ENCODE data around the gene F10. TPM values are rescaled to one million over a fixed set of nuclear protein-coding genes. Genes with fewer than 3 reads are reported as not detected.
A peak's percentile ranks its signal among the peaks of the same experiment; 100 is the strongest.

The F10 gene
- total RNA-seq, 1 experiment from 2014 or later: not detected

- peak overlapping the region; percentile 86 for H3K4me2 ChIP-seq (ENCODE audit: low read length)
- CTCF ChIA-PET: no interaction called here
- no TSS peak for BruUV-seq (replicated peaks)
Observed at GRCh38 chr13:113152691-113152983, 30.0 kb downstream of the F10 start.

GRCh38 chr13:113152984-113153809 lies 30.6 kb downstream of the F10 start:
- Histone ChIP-seq H3F3A (ENCODE audit: low read length, unreplicated experiment) (no peaks in the 10 kb centered on the region), H4K20me1 (ENCODE audit: low read length) (no peaks in the 10 kb centered on the region), H3K79me2 (ENCODE audit: low read length) (no peaks in the 10 kb centered on the region), H3K36me3 (ENCODE audit: low read depth, low read length) (no peaks in the 10 kb centered on the region), H3K9me3 (ENCODE audit: low read length) (no peaks in the 10 kb centered on the region), H2AFZ (ENCODE audit: low read length) (peak overlapping the region; percentile 72), H3K4me1 (ENCODE audit: insufficient read depth, low read length) (peaks cover 16% of the 10 kb centered on the region), H3K9me2 (replicated peaks; ENCODE audit: low read length) (no peaks in the 10 kb centered on the region), H3K27ac (ENCODE audit: low read length) (no peak overlapping the region), H3K4me2 (ENCODE audit: low read length) (peak overlapping the region; percentile 86), H3K27me3 (ENCODE audit: low read length) (no peaks in the 10 kb centered on the region), H3K9ac (ENCODE audit: low read length) (peak overlapping the region; percentile 48), H3K4me3 (ENCODE audit: low read length) (peak overlapping the region; percentile 60)
- no peak for TF ChIP-seq CTCF (conservative IDR thresholded peaks at IDR 0.05; ENCODE audit: low read depth, low read length)
- TF ChIP-seq EZH2phosphoT487 (IDR thresholded peaks at IDR 0.05; ENCODE audit: borderline replicate concordance, low read length): no peak
- no peak for TF ChIP-seq EZH2 (IDR thresholded peaks at IDR 0.05; ENCODE audit: low read length, unreplicated experiment)
- POLR2A ChIA-PET (ENCODE audit: unreplicated experiment): no interaction called here
- intact Hi-C loops (cut with micrococcal nuclease): no loop called here
- DNase-seq (peak; percentile 18), ATAC-seq (peak; percentile 74)
- CTCF ChIA-PET: no interaction called here
- TSS peak; percentile 99 for BruUV-seq (replicated peaks)

More at GRCh38 chr13:113152691-113152983, 30.0 kb downstream of the F10 start:
- H3K4me3 ChIP-seq (ENCODE audit: low read length): peak overlapping the region; percentile 60
- H3K79me2 ChIP-seq (ENCODE audit: low read length): no peaks in the 10 kb centered on the region
- POLR2A ChIA-PET (ENCODE audit: unreplicated experiment): no interaction called here
- peaks cover 16% of the 10 kb centered on the region for H3K4me1 ChIP-seq (ENCODE audit: insufficient read depth, low read length)
- H3K9me2 ChIP-seq (replicated peaks; ENCODE audit: low read length): no peaks in the 10 kb centered on the region
- DNase-seq (no peak), ATAC-seq (no peak)
- H3F3A ChIP-seq (ENCODE audit: low read length, unreplicated experiment): no peaks in the 10 kb centered on the region
- no peak overlapping the region for H3K27ac ChIP-seq (ENCODE audit: low read length)
- H3K9me3 ChIP-seq (ENCODE audit: low read length): no peaks in the 10 kb centered on the region
- intact Hi-C loops (cut with micrococcal nuclease): no loop called here
- H3K27me3 ChIP-seq (ENCODE audit: low read length): no peaks in the 10 kb centered on the region
- H4K20me1 ChIP-seq (ENCODE audit: low read length): no peaks in the 10 kb centered on the region
- H3K36me3 ChIP-seq (ENCODE audit: low read depth, low read length): no peaks in the 10 kb centered on the region
- peak overlapping the region; percentile 48; the same call in 1 of the 2 replicates for H3K9ac ChIP-seq (ENCODE audit: low read length)
- TF ChIP-seq EZH2 (IDR thresholded peaks at IDR 0.05; ENCODE audit: low read length, unreplicated experiment) (no peak), CTCF (conservative IDR thresholded peaks at IDR 0.05; ENCODE audit: low read depth, low read length) (no peak), EZH2phosphoT487 (IDR thresholded peaks at IDR 0.05; ENCODE audit: borderline replicate concordance, low read length) (no peak)
- H2AFZ ChIP-seq (ENCODE audit: low read length): peak overlapping the region; percentile 72

Measured in PC-3 (cell line).